Neural cell (in vitro differentiated cells): ENCODE results near the gene SMARCC2.

ENCODE experiments used
- CTCF ChIP-seq: fragments of 450-650 bp; IDR thresholded peaks from 2 replicates; pipeline ENCODE4 v1.5.1; 2014; ENCODE audit warnings: antibody characterized with exemption, mild to moderate bottlenecking, moderate library complexity; ENCODE audit not compliant: poor library complexity, severe bottlenecking
- EP300 ChIP-seq: fragments of 450-650 bp; conservative IDR thresholded peaks from 2 replicates; pipeline ENCODE4 v1.6.1; 2014; ENCODE audit warnings: antibody characterized with exemption, mild to moderate bottlenecking, moderate library complexity; ENCODE audit not compliant: poor library complexity, severe bottlenecking
- EZH2 ChIP-seq: fragments of 200-600, 300-800 bp; shearing (Covaris generic), sonication (generic); IDR thresholded peaks from 2 replicates; pipeline ENCODE4 v1.6.1; 2014; ENCODE audit warnings: antibody characterized with exemption, low read length, borderline replicate concordance, mild to moderate bottlenecking; ENCODE audit not compliant: insufficient read depth, poor library complexity, severe bottlenecking

- TF ChIP-seq CTCF (no peak), EP300 (no peak), EZH2 (no peak)
Observed at GRCh38 chr12:56127485-56127887, 61.8 kb downstream of the SMARCC2 start.
